HepG2 (cell line): Measurements from ENCODE around the gene TGM1. TPM values are rescaled to one million over a fixed set of nuclear protein-coding genes. Genes with fewer than 3 reads are reported as not detected.

Experiments
- ATAC-seq: fragments of 200-7000 bp; cut with Tn5 transposase; 3 replicates; pipeline ENCODE4 v1.9.1; 2020; ENCODE audit warnings: mild to moderate bottlenecking, moderate library complexity
- BruUV-seq: library from RNA; stranded (reverse); fragments of 400-500 nt; replicated peaks from 2 replicates; lab custom pipeline; 2021; lab: Mats Ljungman, UMichigan
- CTCF ChIA-PET: fragments of 300-600 bp; formaldehyde crosslinking; extraction: SDS; loops from one replicate; lab custom pipeline; 2021; ENCODE audit warnings: low total read pairs, inconsistent platforms, low intra/inter-chr PET ratio; lab: Yijun Ruan, JAX
- POLR2A ChIA-PET: fragments of 350-600 bp; sonication (Branson Sonifier 250); formaldehyde crosslinking; loops from one replicate; lab custom pipeline; 2020; ENCODE audit warnings: antibody characterized with exemption, inconsistent platforms; lab: Yijun Ruan, JAX
- DNase-seq: peaks from one replicate; pipeline ENCODE4 v3.0.0-alpha.2; 2015; ENCODE audit warnings: low spot score
- FAIRE-seq: peaks from 3 replicates; lab custom pipeline; 2011; peaks lifted over from hg19 to GRCh38; lab: Jason Lieb, UNC
- H2AFZ ChIP-seq: one replicate; pipeline ENCODE4 v1.6.1; 2011; ENCODE audit warnings: low read length, inconsistent platforms
- H3K27ac ChIP-seq: fragments of 300-600 bp; 3 replicates; pipeline ENCODE4 v1.8.0; 2011; ENCODE audit warnings: mixed run types, mild to moderate bottlenecking, mixed read lengths, low read length, inconsistent platforms; ENCODE audit not compliant: insufficient read depth; ENCODE audit errors: extremely low read length
- H3K27me3 ChIP-seq, 2 experiments: fragments of 200-600 bp in 1 of 2; 2 replicates in 1 of 2; 3 replicates in 1 of 2; pipeline versions ENCODE4 v1.6.0 to v1.8.0; 2011; ENCODE audit warnings: low read length in 2 of 2, mild to moderate bottlenecking in 2 of 2, moderate library complexity in 2 of 2, inconsistent platforms in 1 of 2; ENCODE audit not compliant: insufficient read depth in 2 of 2, control insufficient read depth in 1 of 2
- H3K36me3 ChIP-seq, 2 experiments: fragments of 200-600 bp in 1 of 2; replicated peaks in 1 of 2; 2 replicates in 1 of 2; 3 replicates in 1 of 2; pipeline versions ENCODE4 v1.5.1 to v1.8.0; 2011; ENCODE audit warnings: low read length in 2 of 2, inconsistent platforms in 1 of 2; ENCODE audit not compliant: insufficient read depth in 2 of 2, control insufficient read depth in 1 of 2
- H3K4me1 ChIP-seq: 2 replicates; pipeline ENCODE4 v1.5.1; 2012; ENCODE audit warnings: low read length, inconsistent platforms; ENCODE audit not compliant: insufficient read depth
- H3K4me2 ChIP-seq: 2 replicates; pipeline ENCODE4 v1.6.0; 2011; ENCODE audit warnings: low read depth, low read length, inconsistent platforms
- H3K4me3 ChIP-seq, 3 experiments: fragments of 200-600 bp in 1 of 3; sonication (generic), shearing (Covaris generic) in 1 of 3; replicated peaks in 1 of 3; 2 replicates each; pipeline ENCODE4 v1.5.1; 2011 to 2016; ENCODE audit warnings: low read length in 3 of 3, inconsistent platforms in 2 of 3, low read depth in 2 of 3, mild to moderate bottlenecking in 2 of 3, control low read depth in 1 of 3, mixed read lengths in 1 of 3; ENCODE audit not compliant: insufficient read depth in 1 of 3
- H3K79me2 ChIP-seq: one replicate; pipeline ENCODE4 v1.6.1; 2011; ENCODE audit warnings: low read length, inconsistent platforms; ENCODE audit not compliant: insufficient read depth
- H3K9ac ChIP-seq: 2 replicates; pipeline ENCODE4 v1.6.0; 2011; ENCODE audit warnings: mild to moderate bottlenecking, low read depth, low read length, inconsistent platforms; ENCODE audit not compliant: insufficient read depth
- H3K9me3 ChIP-seq: 2 replicates; pipeline ENCODE4 v1.5.1; 2012; ENCODE audit warnings: mild to moderate bottlenecking, low read length
- H4K20me1 ChIP-seq: 2 replicates; pipeline ENCODE4 v1.6.0; 2011; ENCODE audit warnings: inconsistent platforms, mild to moderate bottlenecking, low read length, moderate library complexity; ENCODE audit not compliant: insufficient read depth
- CAMTA2 ChIP-seq: sonication (generic); formaldehyde crosslinking; IDR thresholded peaks from 2 replicates; pipeline ENCODE4 v1.4.0; 2020; ENCODE audit warnings: mild to moderate bottlenecking, missing genetic modification reagents, borderline replicate concordance
- CHCHD3 ChIP-seq: sonication (generic); formaldehyde crosslinking; IDR thresholded peaks from 2 replicates; pipeline ENCODE4 v1.8.0; 2022; ENCODE audit warnings: mild to moderate bottlenecking, missing genetic modification reagents, moderate library complexity
- DNMT1 ChIP-seq: sonication (generic); formaldehyde crosslinking; IDR thresholded peaks from 2 replicates; pipeline ENCODE4 v1.5.1; 2020; ENCODE audit warnings: mild to moderate bottlenecking, missing genetic modification reagents
- IRX3 ChIP-seq: sonication (generic); formaldehyde crosslinking; IDR thresholded peaks from 2 replicates; pipeline ENCODE4 v1.8.1; 2023; ENCODE audit warnings: mild to moderate bottlenecking, low read depth, missing genetic modification reagents, borderline replicate concordance
- KLF11 ChIP-seq: IDR thresholded peaks from 2 replicates; pipeline ENCODE4 v1.6.1; 2016; ENCODE audit warnings: missing compliant biosample characterization
- MIXL1 ChIP-seq: IDR thresholded peaks from 2 replicates; pipeline ENCODE4 v1.6.1; 2016
- POGZ ChIP-seq: sonication (generic); formaldehyde crosslinking; IDR thresholded peaks from 2 replicates; pipeline ENCODE4 v1.4.0; 2020; ENCODE audit warnings: mild to moderate bottlenecking, missing genetic modification reagents
- RBFOX2 ChIP-seq: fragments of 200-400 bp; formaldehyde crosslinking; IDR thresholded peaks from 2 replicates; pipeline ENCODE4 v1.6.1; 2017; ENCODE audit warnings: low read depth, mild to moderate bottlenecking, low read length
- SNAI1 ChIP-seq: sonication (generic); formaldehyde crosslinking; IDR thresholded peaks from 2 replicates; pipeline ENCODE4 v1.5.0; 2020; ENCODE audit warnings: mild to moderate bottlenecking, missing genetic modification reagents, borderline replicate concordance
- TOPORS ChIP-seq: sonication (generic); formaldehyde crosslinking; IDR thresholded peaks from 2 replicates; pipeline ENCODE4 v1.8.0; 2023; ENCODE audit warnings: mild to moderate bottlenecking, missing genetic modification reagents
- ZNF513 ChIP-seq: sonication (generic); formaldehyde crosslinking; conservative IDR thresholded peaks from 2 replicates; pipeline ENCODE4 v1.5.0; 2020; ENCODE audit warnings: missing genetic modification reagents
- ZNF530 ChIP-seq: sonication (generic); formaldehyde crosslinking; IDR thresholded peaks from 2 replicates; pipeline ENCODE4 v1.5.0; 2020; ENCODE audit warnings: low read depth, mild to moderate bottlenecking, missing genetic modification reagents
- ZNF616 ChIP-seq: sonication (generic); formaldehyde crosslinking; IDR thresholded peaks from 2 replicates; pipeline ENCODE4 v1.5.0; 2020; ENCODE audit warnings: low read depth, mild to moderate bottlenecking, missing genetic modification reagents
- ZNF713 ChIP-seq: sonication (generic); formaldehyde crosslinking; IDR thresholded peaks from 2 replicates; pipeline ENCODE4 v1.4.0; 2020; ENCODE audit warnings: mild to moderate bottlenecking, missing genetic modification reagents
- ZNF773 ChIP-seq: sonication (generic); formaldehyde crosslinking; IDR thresholded peaks from 2 replicates; pipeline ENCODE4 v1.4.0; 2020; ENCODE audit warnings: missing genetic modification reagents, borderline replicate concordance
- WGBS: methylation state at CpG from one replicate; pipeline ENCODE4 v1.1.6; 2017; ENCODE audit warnings: low lambda C conversion rate; 5-methylcytosine and 5-hydroxymethylcytosine counted together
- in situ Hi-C: cut with HindIII; loops from 2 replicates; pipeline ENCODE4 v1.10.0; 2017; ENCODE audit warnings: low pct_unique_long_range_greater_than_20kb; ENCODE audit not compliant: extremely low pct_ligation_motif_present
- intact Hi-C: fragments of 100-400 bp; cut with micrococcal nuclease; formaldehyde crosslinking; loops from one replicate; pipeline ENCODE4 v1.10.0; 2022; ENCODE audit not compliant: unreplicated experiment
- polyA plus RNA-seq, 8 experiments: library from polyadenylated mRNA; depleted of rRNA in 3 of 8; stranded (reverse) in 7 of 8; unstranded in 1 of 8; fragments of >200 nt; fragmentation: Illumina TruSeq in 4 of 8; extraction: Trizol in 4 of 8; gene quantifications; 2 replicates each; pipeline versions ENCODE4 v1.2.1 to v1.2.3, GENCODE V29; 2011 to 2016; ENCODE audit warnings: low read depth in 4 of 8, missing spikeins in 1 of 8, mixed read lengths in 1 of 8; ENCODE audit not compliant: insufficient read depth in 1 of 8
- total RNA-seq, 5 experiments: library from RNA; depleted of rRNA; stranded (reverse); fragments of >200 nt; fragmentation: Illumina TruSeq; extraction: Trizol; gene quantifications; 2 replicates each; pipeline ENCODE4 v1.2.3, GENCODE V29; 2016; ENCODE audit warnings: low read depth in 1 of 5
- TF ChIP-seq, protein P1 (sequence below): sonication (generic); formaldehyde crosslinking; IDR thresholded peaks from 2 replicates; pipeline ENCODE4 v1.5.0; 2020; ENCODE audit warnings: mild to moderate bottlenecking, missing genetic modification reagents
- TF ChIP-seq, protein P2 (sequence below): sonication (generic); formaldehyde crosslinking; IDR thresholded peaks from 2 replicates; pipeline ENCODE4 v1.8.1; 2022; ENCODE audit warnings: mild to moderate bottlenecking, missing genetic modification reagents

Gene TGM1
- total and polyA plus RNA-seq, 2 of the 13 experiments (the other 11 are each of a cell fraction or from before 2014, with no cell fraction given) = 3.2 to 10.6 TPM

- POLR2A ChIA-PET = interaction anchor here (0.6 to 24.7 kb wide), 47 partner anchors 8 to 1002 kb away, joined by 3 to 850 read pairs (median 7); partner anchors contain the start of genes BCL2L2, CBLN3, CHMP4A and DCAF11
- no peak; the same call in 1 of the 3 replicates for ATAC-seq
- 86% methylated on average over 7 of the region's 7 CpGs for WGBS
- TF ChIP-seq MIXL1 (CRISPR knock-in tag) (no peak), TOPORS (CRISPR knock-in tag) (0 out of 2 replicates have a peak, but pooled peaks have one; percentile 46), ZNF773 (no peak), IRX3 (CRISPR knock-in tag) (peak; percentile 26; the same call in 1 of the 2 replicates), KLF11 (CRISPR knock-in tag) (0 out of 2 replicates have a peak, but pooled peaks have one; percentile 7), ZNF713 (CRISPR knock-in tag) (0 out of 2 replicates have a peak, but pooled peaks have one; percentile 73), ZNF530 (CRISPR knock-in tag) (no peak), RBFOX2 (peak; percentile 50; the same call in 1 of the 2 replicates), ZNF513 (0 out of 2 replicates have a peak, but pooled peaks have one; percentile 66), CHCHD3 (peak; percentile 54; the same call in 1 of the 2 replicates), ZNF616 (CRISPR knock-in tag) (0 out of 2 replicates have a peak, but pooled peaks have one; percentile 24), SNAI1 (CRISPR knock-in tag) (0 out of 2 replicates have a peak, but pooled peaks have one; percentile 27), CAMTA2 (CRISPR knock-in tag) (peak; percentile 11; the same call in 1 of the 2 replicates), POGZ (no peak), DNMT1 (CRISPR knock-in tag) (0 out of 2 replicates have a peak, but pooled peaks have one; percentile 11)
- TF ChIP-seq, protein P1, sequence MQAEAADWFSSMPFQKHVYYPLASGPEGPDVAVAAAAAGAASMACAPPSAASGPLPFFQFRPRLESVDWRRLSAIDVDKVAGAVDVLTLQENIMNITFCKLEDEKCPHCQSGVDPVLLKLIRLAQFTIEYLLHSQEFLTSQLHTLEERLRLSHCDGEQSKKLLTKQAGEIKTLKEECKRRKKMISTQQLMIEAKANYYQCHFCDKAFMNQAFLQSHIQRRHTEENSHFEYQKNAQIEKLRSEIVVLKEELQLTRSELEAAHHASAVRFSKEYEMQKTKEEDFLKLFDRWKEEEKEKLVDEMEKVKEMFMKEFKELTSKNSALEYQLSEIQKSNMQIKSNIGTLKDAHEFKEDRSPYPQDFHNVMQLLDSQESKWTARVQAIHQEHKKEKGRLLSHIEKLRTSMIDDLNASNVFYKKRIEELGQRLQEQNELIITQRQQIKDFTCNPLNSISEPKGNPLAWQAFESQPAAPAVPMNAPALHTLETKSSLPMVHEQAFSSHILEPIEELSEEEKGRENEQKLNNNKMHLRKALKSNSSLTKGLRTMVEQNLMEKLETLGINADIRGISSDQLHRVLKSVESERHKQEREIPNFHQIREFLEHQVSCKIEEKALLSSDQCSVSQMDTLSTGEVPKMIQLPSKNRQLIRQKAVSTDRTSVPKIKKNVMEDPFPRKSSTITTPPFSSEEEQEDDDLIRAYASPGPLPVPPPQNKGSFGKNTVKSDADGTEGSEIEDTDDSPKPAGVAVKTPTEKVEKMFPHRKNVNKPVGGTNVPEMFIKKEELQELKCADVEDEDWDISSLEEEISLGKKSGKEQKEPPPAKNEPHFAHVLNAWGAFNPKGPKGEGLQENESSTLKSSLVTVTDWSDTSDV (CRISPR knock-in tag) = peak; percentile 53; the same call in 1 of the 2 replicates
- TF ChIP-seq, protein P2, sequence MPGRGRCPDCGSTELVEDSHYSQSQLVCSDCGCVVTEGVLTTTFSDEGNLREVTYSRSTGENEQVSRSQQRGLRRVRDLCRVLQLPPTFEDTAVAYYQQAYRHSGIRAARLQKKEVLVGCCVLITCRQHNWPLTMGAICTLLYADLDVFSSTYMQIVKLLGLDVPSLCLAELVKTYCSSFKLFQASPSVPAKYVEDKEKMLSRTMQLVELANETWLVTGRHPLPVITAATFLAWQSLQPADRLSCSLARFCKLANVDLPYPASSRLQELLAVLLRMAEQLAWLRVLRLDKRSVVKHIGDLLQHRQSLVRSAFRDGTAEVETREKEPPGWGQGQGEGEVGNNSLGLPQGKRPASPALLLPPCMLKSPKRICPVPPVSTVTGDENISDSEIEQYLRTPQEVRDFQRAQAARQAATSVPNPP (CRISPR knock-in tag) = no peak
Observed at GRCh38 chr14:24308342-24309124, 45.6 kb upstream of the TGM1 start.

More at GRCh38 chr14:24308342-24309124, 45.6 kb upstream of the TGM1 start:
- Histone ChIP-seq H3K4me3 (peak overlapping the region in 2 of 3 experiments; percentile 44 to 73; a peak in 3 of 6 replicates), H3K4me2 (peak overlapping the region; percentile 92), H3K9ac (peak overlapping the region; percentile 86), H3K79me2 (peaks cover 9% of the 10 kb centered on the region), H2AFZ (no peak overlapping the region), H3K36me3 (peaks cover 31 to 35% of the 10 kb centered on the region in 2 experiments), H3K9me3 (no peaks in the 10 kb centered on the region), H4K20me1 (no peaks in the 10 kb centered on the region), H3K27ac (peak overlapping the region; percentile 90), H3K4me1 (peaks cover 48% of the 10 kb centered on the region), H3K27me3 (no peaks in the 10 kb centered on the region; a peak in 1 of 5 replicates)
- BruUV-seq = no TSS peak
- intact Hi-C loops (loop anchor here (2.0 kb wide), 1 partner anchor 66 kb away; the partner anchor contains the start of gene TINF2), in situ Hi-C loops (no loop called here)
- no peak for DNase-seq
- no peak for FAIRE-seq
- CTCF ChIA-PET = interaction anchor here (1.2 to 3.4 kb wide), 5 partner anchors 8 to 123 kb away, joined by 3 to 45 read pairs (median 7); partner anchors contain the start of genes DHRS1, MDP1, NOP9 and TINF2
